ENCODE data around the gene CCNI.
"Not testable (repeated sequence)": the region's sequence is repeated elsewhere in the genome, so short reads cannot be mapped to it uniquely, and the experiment has no call there.

CCNI gene

GRCh38 chr4:77082886-77083608 lies 7.3 kb upstream of the CCNI start:
- no peak for TF ChIP-seq SUZ12 (IDR thresholded peaks at IDR 0.05; ENCODE audit: extremely low read depth, insufficient read depth, insufficient read length)
- TF ChIP-seq YY1 (IDR thresholded peaks at IDR 0.05; ENCODE audit: insufficient read depth, insufficient read length), result no peak
- no peak for TF ChIP-seq ZNF274 (IDR thresholded peaks at IDR 0.05; ENCODE audit: low read depth, low read length)
- H3K4me3 ChIP-seq (ENCODE audit: insufficient read length, low read depth), result no peak overlapping the region
- DNase-seq (ENCODE audit: low read depth, low spot score), result no peak
- no peaks in the 10 kb centered on the region for H3K9me3 ChIP-seq (ENCODE audit: insufficient read depth, low read length)
- no peaks in the 10 kb centered on the region for H3K4me1 ChIP-seq (ENCODE audit: insufficient read depth, insufficient read length)
- no peak overlapping the region for H3K9ac ChIP-seq (ENCODE audit: insufficient read length, low read depth)
- H3K36me3 ChIP-seq (ENCODE audit: insufficient read depth, insufficient read length, low read length), result peaks cover 2% of the 10 kb centered on the region
- no peaks in the 10 kb centered on the region for H3K27me3 ChIP-seq (ENCODE audit: insufficient read depth, insufficient read length)

GRCh38 chr4:77080806-77081205 lies 5.0 kb upstream of the CCNI start:
- H3K36me3 ChIP-seq (ENCODE audit: insufficient read depth, insufficient read length, low read length); H3K27me3 ChIP-seq (ENCODE audit: insufficient read depth, insufficient read length); H3K9ac ChIP-seq (ENCODE audit: insufficient read length, low read depth); H3K4me3 ChIP-seq (ENCODE audit: insufficient read length, low read depth); H3K4me1 ChIP-seq (ENCODE audit: insufficient read depth, insufficient read length); DNase-seq (ENCODE audit: low read depth, low spot score); H3K9me3 ChIP-seq (ENCODE audit: insufficient read depth, low read length): not testable (repeated sequence)

DNA sequence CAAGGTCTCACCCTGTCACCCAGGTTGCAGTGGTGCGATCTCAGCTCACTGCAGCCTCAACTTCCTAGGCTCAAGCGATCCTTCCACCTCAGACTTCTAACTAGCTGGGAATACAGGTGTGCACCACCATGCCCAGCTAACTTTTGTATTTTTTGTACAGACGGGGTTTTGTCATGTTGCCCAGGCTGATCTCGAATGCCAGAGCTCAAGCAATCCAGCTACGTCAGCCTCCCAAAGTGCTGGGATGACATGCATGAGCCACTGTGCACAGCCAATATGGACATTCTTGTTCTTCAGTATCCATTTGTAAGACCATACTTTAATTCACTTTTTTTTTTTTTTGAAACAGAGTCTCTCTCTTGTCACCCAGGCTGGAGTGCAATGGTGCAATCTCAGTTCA lies 3.5 kb upstream of the CCNI start:
- Histone ChIP-seq H3K4me3 (ENCODE audit: insufficient read length, low read depth) (no peak overlapping the region), H3K36me3 (ENCODE audit: insufficient read depth, insufficient read length, low read length) (peaks cover 2% of the 10 kb centered on the region), H3K4me1 (ENCODE audit: insufficient read depth, insufficient read length) (no peaks in the 10 kb centered on the region), H3K9ac (ENCODE audit: insufficient read length, low read depth) (no peak overlapping the region), H3K27me3 (ENCODE audit: insufficient read depth, insufficient read length) (no peaks in the 10 kb centered on the region), H3K9me3 (ENCODE audit: insufficient read depth, low read length) (no peaks in the 10 kb centered on the region)
- TF ChIP-seq ZNF274 (IDR thresholded peaks at IDR 0.05; ENCODE audit: low read depth, low read length), result no peak
- TF ChIP-seq YY1 (IDR thresholded peaks at IDR 0.05; ENCODE audit: insufficient read depth, insufficient read length), result no peak
- TF ChIP-seq SUZ12 (IDR thresholded peaks at IDR 0.05; ENCODE audit: extremely low read depth, insufficient read depth, insufficient read length), result no peak
- no peak for DNase-seq (ENCODE audit: low read depth, low spot score)

GRCh38 chr4:77078401-77078800 lies 2.6 kb upstream of the CCNI start:
- H3K9ac ChIP-seq (ENCODE audit: insufficient read length, low read depth), result no peak overlapping the region
- H3K4me1 ChIP-seq (ENCODE audit: insufficient read depth, insufficient read length), result no peaks in the 10 kb centered on the region
- H3K9me3 ChIP-seq (ENCODE audit: insufficient read depth, low read length), result no peaks in the 10 kb centered on the region
- TF ChIP-seq ZNF274 (IDR thresholded peaks at IDR 0.05; ENCODE audit: low read depth, low read length) (no peak), SUZ12 (IDR thresholded peaks at IDR 0.05; ENCODE audit: extremely low read depth, insufficient read depth, insufficient read length) (no peak), YY1 (IDR thresholded peaks at IDR 0.05; ENCODE audit: insufficient read depth, insufficient read length) (no peak)
- peaks cover 2% of the 10 kb centered on the region for H3K36me3 ChIP-seq (ENCODE audit: insufficient read depth, insufficient read length, low read length)
- no peak overlapping the region for H3K4me3 ChIP-seq (ENCODE audit: insufficient read length, low read depth)
- DNase-seq (ENCODE audit: low read depth, low spot score), result no peak
- no peaks in the 10 kb centered on the region for H3K27me3 ChIP-seq (ENCODE audit: insufficient read depth, insufficient read length)

DNA sequence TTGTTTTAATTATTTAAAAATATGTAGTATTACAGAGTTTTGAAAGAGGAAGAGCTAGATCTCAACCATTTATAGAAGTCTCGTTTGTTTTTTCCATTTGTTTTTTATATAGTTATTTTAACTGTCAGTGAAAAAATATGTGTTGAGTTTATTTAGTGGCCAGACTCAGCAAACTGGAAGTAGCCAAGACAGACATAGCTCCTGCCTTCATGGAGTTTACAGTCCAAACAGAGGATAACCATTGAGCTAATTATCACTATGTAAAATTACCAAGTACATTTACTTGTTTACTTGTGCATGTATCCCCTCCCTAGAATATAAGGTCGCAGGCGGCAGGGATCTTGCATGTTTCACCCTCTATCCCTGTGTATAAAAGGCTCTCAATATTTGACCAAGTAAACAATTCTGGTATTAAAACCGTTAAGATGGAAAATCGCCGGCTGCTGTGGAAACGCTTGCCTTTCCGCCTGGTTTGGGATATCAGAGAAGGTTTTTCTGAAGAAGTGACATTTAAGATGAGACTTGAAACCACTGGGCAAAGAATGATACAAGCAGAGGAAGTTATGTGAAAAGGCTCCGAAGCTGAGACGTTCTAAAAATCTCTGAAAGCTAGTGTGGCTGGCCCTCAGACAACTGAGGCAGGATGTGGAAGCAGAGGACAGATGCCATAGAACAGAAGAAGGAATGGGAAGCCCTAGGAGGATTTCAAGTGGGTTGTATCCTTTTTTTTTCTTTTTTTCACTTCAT lies 1.3 kb upstream of the CCNI start:
- Histone ChIP-seq H3K4me1 (ENCODE audit: insufficient read depth, insufficient read length) (no peaks in the 10 kb centered on the region), H3K27me3 (ENCODE audit: insufficient read depth, insufficient read length) (no peaks in the 10 kb centered on the region), H3K9ac (ENCODE audit: insufficient read length, low read depth) (no peak overlapping the region), H3K9me3 (ENCODE audit: insufficient read depth, low read length) (no peaks in the 10 kb centered on the region), H3K4me3 (ENCODE audit: insufficient read length, low read depth) (no peak overlapping the region), H3K36me3 (ENCODE audit: insufficient read depth, insufficient read length, low read length) (peaks cover 2% of the 10 kb centered on the region)
- TF ChIP-seq ZNF274 (IDR thresholded peaks at IDR 0.05; ENCODE audit: low read depth, low read length), result no peak
- TF ChIP-seq SUZ12 (IDR thresholded peaks at IDR 0.05; ENCODE audit: extremely low read depth, insufficient read depth, insufficient read length), result no peak
- no peak for TF ChIP-seq YY1 (IDR thresholded peaks at IDR 0.05; ENCODE audit: insufficient read depth, insufficient read length)
- no peak for DNase-seq (ENCODE audit: low read depth, low spot score)

GRCh38 chr4:77074981-77075855 lies 571 bp downstream of the CCNI start:
- no peaks in the 10 kb centered on the region for H3K27me3 ChIP-seq (ENCODE audit: insufficient read depth, insufficient read length)
- peaks cover 2% of the 10 kb centered on the region for H3K36me3 ChIP-seq (ENCODE audit: insufficient read depth, insufficient read length, low read length)
- peak overlapping the region; percentile 53 for H3K4me3 ChIP-seq (ENCODE audit: insufficient read length, low read depth)
- H3K9ac ChIP-seq (ENCODE audit: insufficient read length, low read depth), result peak overlapping the region; percentile 80
- no peaks in the 10 kb centered on the region for H3K4me1 ChIP-seq (ENCODE audit: insufficient read depth, insufficient read length)
- no peak for TF ChIP-seq SUZ12 (IDR thresholded peaks at IDR 0.05; ENCODE audit: extremely low read depth, insufficient read depth, insufficient read length)
- no peak for TF ChIP-seq ZNF274 (IDR thresholded peaks at IDR 0.05; ENCODE audit: low read depth, low read length)
- no peak for TF ChIP-seq YY1 (IDR thresholded peaks at IDR 0.05; ENCODE audit: insufficient read depth, insufficient read length)
- DNase-seq (ENCODE audit: low read depth, low spot score), result no peak
- no peaks in the 10 kb centered on the region for H3K9me3 ChIP-seq (ENCODE audit: insufficient read depth, low read length)

DNA sequence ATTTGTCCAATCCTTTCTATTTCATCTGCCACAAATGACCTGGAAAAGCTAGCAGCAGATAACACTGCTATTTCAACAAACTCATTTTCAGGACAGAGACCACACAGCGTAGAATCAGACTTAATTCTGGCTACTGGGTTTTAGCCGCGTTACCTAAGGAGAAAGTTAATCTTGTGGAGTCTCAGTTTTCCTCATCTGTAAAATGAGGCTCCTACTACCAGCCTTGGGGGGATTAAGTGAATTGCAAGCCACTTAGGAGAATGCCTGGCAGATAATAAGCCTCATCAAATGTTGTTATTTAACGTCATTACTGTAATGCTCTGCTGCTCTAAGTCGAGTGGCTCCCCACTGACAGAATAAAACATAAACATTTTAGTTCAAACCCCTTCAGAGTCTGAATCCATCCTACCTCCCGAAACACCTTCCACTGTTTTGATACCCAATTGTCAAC lies 1.4 kb downstream of the CCNI start:
- DNase-seq (ENCODE audit: low read depth, low spot score), result no peak
- Histone ChIP-seq H3K27me3 (ENCODE audit: insufficient read depth, insufficient read length) (no peaks in the 10 kb centered on the region), H3K9ac (ENCODE audit: insufficient read length, low read depth) (peak overlapping the region; percentile 46), H3K4me3 (ENCODE audit: insufficient read length, low read depth) (peak overlapping the region; percentile 53), H3K9me3 (ENCODE audit: insufficient read depth, low read length) (no peaks in the 10 kb centered on the region), H3K4me1 (ENCODE audit: insufficient read depth, insufficient read length) (no peaks in the 10 kb centered on the region), H3K36me3 (ENCODE audit: insufficient read depth, insufficient read length, low read length) (peaks cover 2% of the 10 kb centered on the region)
- no peak for TF ChIP-seq ZNF274 (IDR thresholded peaks at IDR 0.05; ENCODE audit: low read depth, low read length)
- TF ChIP-seq YY1 (IDR thresholded peaks at IDR 0.05; ENCODE audit: insufficient read depth, insufficient read length), result no peak
